HG02678 (cell line): ENCODE data around the gene CITED2.
"Not testable (repeated sequence)": the region's sequence is repeated elsewhere in the genome, so short reads cannot be mapped to it uniquely, and the experiment has no call there.

Experiments used
- ATAC-seq: cut with Tn5 transposase; IDR thresholded peaks from one replicate; pipeline ENCODE4 v1.9.1; 2021; ENCODE audit warnings: mild to moderate bottlenecking, moderate library complexity; ENCODE audit not compliant: unreplicated experiment

CITED2 gene, protein sequence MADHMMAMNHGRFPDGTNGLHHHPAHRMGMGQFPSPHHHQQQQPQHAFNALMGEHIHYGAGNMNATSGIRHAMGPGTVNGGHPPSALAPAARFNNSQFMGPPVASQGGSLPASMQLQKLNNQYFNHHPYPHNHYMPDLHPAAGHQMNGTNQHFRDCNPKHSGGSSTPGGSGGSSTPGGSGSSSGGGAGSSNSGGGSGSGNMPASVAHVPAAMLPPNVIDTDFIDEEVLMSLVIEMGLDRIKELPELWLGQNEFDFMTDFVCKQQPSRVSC

DNA sequence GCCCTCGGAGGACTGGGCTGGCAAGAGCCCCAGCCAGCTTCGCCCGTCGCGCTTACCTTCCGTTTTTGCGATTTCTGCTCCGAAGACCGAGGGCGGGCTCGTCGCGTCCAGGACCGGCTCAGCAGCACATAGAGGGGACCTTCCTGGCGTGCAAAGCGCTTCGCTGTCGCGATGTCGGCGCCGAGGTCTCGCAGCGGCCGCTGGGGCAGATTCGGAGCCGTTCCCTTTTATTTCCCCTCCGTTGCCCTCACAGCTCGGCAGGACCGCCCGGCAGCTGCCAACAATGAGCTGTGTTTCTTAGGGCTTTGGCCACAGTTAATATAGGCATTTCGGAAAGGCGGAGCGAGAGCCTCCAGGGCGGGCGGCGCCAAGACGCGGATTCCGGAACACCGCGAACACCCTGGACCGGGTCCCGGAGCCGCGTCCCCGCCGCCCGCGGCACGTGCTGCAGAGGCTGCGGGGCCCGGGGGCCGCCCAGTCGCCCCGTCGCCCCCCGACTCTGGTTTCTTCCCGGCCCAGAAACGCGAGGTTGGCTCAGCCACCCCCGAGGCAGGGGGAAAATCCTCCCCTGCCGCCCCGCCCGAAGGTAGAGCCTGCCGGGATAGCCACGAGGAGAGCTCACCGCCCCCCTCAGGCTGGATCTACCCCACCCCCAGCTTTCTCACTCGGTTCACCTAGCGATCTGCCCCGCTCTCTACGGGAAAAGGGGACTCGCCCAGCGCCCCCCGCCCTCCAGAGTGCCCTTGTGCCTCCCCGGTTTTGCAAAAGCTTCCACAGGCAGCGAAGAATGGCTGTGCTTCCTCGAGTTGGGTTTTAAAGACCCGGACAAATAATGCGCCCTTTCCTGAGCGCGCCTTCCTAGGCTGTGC lies at the start of gene CITED2:
Gene CITED2, minus strand, starts transcription at position 292 of the 869 bp plus-strand sequence. CDS start 704 bp downstream, outside the sequence.
- peak; percentile 67 for ATAC-seq

DNA sequence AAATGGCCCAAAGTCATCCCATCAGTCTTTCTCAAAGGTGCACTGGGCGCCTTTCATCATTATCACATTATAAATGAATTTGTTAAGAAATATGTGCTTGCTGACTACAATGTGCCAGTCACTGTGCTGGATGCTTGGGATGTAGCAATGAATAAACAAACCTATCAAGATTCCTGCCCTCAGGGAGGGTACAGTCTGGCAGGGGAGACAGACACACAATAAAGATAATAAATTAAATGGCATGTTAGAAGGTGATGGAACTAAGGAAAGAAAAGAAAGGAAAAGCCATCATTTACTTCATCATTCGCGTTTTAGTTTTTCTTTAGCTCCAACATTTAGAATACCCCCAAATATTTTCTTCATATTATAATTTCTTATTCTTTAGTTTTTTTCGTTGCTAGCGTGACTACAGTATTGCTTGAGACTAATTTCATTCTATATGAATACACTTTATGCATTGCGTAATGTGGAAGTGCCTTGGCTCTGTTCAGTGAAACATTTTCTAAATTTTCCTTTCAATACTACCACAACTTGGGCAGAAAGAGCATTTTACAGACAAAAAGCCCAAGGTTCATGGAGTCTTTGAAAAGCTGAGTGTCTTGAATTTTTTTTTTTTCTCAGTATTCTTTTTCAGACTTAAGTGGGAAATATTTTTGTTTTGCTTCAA lies 48.7 kb upstream of the CITED2 start:
- no peak for ATAC-seq

DNA sequence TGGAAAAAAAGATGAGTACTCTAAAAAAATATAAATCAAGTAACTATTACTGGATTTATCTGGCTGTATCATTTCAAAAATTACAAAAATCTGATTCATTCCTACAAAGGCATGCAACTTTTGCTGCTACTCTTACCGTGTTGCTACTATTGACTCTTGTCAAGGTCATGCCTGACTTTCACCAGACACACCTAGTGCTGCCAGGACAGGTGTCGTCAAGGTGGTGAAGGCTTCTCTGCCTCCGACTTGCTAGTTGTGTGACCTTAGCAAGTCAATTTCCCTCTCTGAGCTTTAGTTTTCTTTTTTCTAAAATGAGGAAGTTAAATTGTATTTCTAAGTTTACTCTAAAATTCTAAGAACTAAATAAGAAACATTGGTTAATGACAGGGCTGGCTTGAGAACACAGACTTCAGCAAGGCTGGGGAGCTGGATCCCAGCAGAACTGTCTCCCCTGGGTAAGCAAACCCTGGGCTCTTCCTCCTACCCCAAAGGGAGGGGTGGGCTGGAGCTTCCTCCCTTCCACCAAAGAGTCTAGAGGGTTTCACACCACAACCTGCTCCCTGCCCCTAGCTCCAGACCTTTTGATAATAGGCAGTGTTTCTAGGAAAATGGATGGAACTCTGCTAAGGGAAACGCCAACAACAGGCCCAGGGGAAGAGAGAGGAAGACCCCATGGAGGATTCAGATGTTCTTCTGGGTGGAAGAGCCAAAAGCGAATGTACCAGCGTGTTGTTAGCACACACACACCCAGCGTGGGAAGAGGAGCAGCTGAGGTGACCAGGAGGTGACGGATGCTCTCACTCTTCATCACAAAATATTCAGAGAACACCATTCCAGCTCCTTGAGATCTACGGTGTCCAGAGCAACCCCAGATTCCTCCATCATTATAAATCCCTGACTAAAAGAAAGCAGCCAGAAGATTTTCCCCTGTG lies 47.9 kb upstream of the CITED2 start:
- ATAC-seq, result no peak

DNA sequence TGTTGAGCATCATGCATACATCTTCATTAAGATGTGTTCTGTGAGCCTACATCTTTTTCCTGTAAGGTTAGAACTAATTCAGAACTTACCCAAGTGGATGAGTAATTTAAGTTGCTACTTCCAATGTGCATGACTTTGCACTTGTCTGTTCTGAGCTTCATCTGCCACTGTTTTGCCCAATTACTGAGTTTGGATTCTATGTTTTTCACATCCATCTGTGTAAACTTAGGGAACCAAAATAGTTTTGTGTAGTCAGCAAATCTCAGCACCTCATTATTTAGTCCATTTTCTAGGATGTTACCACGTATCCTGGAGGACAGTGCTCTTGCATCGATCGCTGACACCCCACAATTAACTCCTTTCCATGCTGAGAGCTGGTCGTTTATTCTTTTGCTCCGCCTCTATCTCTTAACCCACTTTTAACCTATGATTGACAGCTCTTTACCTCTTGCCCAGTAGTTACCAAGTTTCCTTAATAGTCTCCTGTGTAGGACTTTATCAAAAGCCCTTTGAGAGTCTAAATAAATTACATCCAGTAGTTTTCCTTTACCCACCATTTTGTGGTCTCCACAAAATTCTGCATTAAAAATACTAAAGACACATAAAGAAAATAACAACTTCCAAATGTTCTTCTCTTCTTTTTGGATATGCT lies 44.2 kb upstream of the CITED2 start:
- no peak for ATAC-seq

DNA sequence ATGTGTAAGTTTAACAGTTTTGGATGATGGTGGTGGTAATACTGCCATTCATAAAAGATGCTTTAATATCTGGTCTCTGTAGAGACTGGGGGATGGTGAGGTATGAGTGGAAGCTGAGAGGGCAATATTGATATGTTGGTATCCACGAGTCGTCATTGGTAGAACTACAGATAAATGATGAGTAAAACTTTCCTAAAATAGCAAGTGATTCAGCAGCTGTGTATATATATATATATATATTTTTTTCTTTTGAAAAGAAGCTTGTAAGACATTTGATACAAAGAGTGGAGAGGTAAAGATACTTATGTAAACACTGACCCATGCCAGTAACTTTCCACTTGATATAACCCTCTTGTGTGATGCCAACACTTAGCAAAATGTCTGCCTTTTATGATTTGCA lies 41.7 kb upstream of the CITED2 start:
- ATAC-seq, result no peak

DNA sequence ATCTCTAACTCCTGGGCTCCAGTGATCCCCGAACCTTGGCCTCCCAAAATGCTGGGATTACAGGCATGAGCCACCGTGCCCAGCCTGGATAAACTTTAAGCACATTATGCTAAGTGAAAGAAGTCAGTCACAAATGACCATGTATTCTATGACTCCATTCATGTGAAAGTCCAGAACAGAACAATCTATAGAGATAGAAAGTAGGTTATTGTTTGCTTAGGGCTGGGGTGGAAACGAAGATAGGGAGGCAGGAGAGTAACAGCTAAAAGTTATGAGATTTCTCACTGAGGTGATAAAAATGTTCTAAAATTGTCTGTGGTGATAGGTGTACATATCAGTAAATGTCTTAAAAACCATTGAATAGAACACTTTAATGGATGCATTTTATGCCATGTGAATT lies 40.9 kb upstream of the CITED2 start:
- no peak for ATAC-seq

DNA sequence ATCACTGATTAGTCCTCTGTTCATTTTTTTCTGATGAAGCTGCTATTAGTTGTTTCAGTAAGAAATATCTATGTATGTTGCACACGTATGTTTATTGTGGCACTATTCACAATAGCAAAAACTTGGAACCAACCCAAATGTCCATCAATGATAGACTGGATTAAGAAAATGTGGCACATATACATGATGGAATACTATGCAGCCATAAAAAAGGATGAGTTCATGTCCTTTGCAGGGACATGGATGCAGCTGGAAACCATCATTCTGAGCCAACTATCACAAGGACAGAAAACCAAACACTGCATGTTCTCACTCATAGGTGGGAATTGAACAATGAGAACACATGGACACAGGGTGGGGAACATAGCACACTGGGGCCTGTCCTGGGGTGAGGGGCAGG lies 37.7 kb upstream of the CITED2 start:
- ATAC-seq, result not testable (repeated sequence)

DNA sequence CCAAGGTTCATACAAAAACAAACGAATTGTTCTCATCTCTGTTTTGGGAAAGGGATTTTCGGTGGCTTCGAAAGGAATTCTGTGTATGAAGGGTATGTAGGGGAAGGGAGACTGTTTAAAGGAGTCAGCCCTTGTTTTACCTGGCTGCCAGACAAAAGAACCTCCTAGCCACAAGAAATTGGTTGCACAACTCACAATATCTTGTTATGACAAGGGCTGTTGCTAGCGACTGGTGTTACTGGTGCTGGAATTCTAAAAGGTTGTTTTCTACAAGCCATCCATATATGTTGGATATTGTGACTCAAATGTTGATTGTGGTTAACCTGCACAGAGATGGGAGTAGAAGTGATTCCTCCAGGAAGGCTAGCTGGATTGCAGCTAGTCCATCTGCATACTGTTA lies 34.6 kb upstream of the CITED2 start:
- no peak for ATAC-seq

DNA sequence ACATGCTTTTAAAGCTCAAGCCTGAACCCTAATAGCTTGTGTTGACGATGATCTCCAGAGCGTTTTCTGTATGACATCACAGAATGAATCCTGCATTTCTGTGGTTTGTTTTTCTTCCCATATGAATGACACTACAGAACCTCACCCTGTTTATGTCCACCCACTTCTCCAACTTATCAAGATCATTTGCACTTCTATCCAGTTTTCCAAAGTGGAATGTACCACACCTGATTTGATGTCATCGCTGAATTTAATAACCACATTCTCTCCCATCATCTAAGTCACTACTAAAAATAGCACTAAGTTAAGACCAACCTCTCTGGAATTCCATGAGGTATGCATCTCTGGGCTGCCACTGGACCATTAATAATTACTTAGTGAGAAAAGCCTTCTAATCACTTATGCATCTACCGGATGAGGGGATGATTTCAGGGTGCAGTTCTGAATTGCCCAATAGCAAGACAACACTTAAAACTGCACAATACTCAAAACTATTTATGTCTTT lies 33.3 kb upstream of the CITED2 start:
- no peak for ATAC-seq

DNA sequence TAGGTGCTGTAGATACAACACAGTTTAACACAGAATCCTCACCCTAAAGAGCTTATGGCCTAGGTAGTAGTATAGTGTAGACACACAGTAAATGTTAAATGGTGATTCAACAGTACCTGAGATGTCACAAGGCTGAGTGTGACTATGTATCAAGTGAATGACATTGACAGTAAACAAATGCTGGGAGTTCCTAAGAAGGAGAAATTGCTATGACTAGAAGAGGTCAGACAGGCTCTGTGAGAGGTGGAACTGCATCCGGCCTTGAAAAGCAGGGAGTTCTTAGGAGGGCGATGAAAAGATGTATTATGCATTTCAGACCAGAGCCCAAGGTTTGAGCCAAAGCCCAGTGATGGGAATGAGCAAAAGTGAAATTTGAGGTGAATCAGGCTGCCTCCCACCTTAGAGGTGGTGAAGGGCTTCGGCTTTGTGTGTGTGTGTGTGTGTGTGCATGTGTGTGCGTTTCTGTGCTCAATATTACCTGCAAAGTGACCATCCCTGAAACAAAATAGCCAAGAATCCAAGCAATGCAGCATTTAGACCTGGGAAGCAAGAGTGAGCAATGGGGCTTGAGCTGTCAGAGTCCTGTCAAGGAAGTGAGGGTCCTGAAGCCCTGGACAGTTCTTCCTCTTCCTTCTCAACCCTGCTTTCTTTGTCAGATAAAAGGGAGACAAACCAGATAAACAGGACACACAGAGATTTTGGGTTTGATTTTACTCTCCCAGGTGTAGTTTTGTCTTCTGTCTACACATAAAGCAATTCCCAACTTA lies 32.3 kb upstream of the CITED2 start:
- no peak for ATAC-seq

DNA sequence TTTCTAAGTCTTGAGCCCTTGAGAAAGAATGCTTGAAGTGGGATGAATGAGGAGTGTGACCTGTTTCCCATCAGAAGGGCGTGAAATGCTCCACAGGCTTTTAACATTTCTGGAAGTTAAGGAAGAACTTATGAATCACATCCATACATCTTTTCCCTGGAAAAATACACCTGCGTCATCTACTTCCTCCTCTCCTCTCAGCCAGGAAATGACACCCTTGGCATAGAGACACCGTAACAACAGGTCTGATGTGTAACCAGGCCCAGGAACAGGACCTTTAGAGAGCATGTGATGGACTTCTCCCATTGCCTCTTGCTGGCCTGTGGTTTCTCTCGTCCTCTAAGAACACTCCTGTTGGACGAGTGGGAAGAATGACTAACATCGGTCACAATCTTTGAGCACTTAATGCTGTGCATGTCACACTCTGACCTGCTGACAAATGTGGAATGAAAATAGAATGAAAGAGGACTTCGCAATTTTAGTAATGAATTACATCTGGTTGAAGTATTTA lies 28.5 kb upstream of the CITED2 start:
- ATAC-seq, result no peak

DNA sequence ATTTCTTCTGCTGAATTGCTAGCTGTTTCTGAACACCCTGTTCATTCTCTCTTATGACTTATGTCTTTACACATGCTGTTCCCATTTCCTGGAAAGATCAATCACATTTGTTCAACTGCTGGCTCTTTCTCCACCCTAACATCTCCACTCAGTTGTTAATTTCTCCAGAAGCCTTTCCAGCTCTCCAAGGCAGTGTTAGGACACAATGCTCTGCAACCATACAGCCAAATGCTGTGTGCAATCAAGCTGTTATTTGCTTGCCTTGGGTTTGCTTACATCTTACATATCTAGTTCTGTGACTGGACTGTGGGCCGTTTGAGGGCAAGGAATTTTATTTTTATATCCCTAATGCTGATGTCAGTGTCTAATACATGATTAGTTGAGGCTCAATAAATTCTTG lies 24.2 kb upstream of the CITED2 start:
- no peak for ATAC-seq

DNA sequence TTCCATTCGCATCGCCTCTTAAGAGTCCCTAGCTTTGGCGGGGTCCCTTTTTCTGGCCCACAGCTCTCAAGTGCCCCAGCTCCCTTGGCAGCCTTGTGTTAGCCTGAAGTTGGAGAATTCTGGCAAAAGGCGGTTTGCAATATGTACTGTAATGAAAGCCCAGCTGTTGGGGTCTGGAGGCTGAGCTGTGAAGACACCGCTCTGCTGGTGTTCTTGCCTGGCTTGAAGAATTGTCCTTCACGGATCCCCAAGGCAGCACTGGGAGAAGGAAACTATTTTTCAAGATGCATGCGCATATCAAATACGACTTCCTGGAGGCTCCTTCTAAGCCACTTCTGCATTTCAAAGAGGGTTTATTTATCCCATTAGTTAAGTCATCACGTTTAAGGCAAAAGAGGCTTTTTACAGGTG lies 21.4 kb upstream of the CITED2 start:
- ATAC-seq, result no peak

DNA sequence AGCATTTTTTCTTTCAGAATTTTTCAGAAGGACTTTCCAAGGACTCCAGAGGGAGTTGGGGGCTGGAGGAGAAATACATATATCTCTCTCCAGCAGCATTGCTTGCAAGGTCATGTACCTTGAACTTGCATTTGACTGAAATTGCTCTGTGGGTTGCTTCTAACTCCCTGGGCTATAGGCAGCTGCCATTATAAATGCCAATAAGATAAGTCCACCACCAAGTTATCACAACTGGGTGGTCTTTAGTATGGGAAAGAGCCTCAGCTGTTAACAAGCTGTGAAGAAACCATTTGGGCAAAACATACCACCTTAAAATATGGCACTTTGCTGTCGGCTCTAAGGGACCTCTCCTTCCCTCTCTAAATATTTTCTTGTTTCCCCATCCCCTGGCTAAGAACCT lies 20.9 kb upstream of the CITED2 start:
- ATAC-seq, result no peak

DNA sequence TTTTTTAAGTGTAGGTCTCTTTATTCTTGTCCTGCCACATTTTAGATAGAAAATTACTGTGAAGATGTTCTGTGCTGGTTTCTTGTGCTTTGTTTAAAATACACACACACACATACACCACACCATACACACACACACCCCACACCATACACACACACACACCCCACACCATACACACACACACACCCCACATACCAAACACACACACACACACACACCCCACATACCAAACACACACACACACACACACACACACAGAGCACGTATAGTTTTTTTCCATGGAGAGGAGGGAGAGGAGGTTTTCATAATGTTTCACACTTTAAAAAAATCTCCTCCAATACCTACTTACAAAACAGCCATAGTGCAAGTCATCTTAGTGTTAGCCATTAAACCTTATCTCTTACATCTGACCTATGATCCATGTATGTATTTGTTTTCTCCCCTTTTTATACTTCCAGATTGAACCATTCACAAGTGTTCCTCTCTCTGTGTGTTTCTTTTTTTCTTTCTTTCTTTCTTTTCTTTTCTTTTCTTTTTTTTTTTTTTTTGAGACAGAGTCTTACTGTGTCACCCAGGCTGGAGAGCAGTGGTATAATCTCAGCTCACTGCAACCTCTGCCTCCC lies 19.7 kb upstream of the CITED2 start:
- no peak for ATAC-seq

DNA sequence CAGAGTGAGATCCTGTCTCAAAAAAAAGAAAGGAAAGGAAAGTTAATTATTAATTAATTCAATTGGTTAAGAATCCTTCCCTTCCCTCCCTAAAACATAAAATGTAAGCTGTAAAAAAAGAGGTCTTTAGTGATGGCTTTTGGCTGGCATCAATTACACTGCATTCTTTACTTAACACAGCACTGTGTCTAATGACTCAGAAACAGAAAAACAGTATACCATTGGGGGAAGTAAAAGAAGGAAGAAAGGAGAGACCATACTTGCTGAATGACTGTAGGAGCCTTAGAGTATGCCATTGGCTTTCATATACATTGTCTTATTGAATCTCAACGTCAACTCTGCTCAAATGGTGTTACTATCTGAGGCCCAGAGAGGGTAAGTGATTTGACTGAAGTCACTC lies 18.3 kb upstream of the CITED2 start:
- ATAC-seq, result peak; percentile 97

DNA sequence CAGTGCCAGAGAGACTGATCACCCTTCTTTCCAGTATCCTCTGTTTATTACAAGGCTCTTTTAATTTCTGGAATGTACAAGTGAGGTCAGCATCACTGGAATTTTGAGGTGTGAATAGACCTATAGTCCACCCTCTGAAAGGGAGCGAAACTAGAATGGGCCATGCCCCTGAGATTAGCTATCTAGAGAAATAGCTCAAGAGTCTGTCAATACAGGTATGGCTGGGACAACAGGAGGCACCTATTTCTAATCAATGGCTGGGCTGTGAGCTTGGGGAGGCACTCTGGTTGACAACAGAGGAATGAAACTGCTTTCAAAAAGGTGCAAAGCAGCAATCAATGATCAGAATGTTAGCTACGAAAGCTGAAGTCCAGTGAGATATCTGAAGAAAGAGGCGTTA lies 17.3 kb upstream of the CITED2 start:
- no peak for ATAC-seq

DNA sequence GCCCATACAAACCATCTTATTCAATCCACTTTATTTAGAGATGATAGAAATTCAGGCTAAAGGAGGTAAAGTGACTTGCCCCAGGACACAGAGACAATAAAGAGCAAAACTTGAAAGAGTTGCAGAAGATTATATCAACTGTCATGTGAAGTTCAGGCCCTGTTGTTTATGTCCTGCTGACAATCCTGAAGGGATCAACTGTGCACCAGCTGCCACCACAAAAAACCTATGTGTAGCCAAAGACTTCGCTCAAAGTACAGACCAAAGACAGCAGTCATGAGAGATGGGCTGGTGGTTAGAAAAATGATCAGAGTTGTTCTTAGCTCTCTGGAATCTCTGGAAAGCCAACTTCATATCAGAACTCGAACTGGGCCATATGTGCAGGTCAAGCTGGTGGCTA lies 16.0 kb upstream of the CITED2 start:
- no peak for ATAC-seq

DNA sequence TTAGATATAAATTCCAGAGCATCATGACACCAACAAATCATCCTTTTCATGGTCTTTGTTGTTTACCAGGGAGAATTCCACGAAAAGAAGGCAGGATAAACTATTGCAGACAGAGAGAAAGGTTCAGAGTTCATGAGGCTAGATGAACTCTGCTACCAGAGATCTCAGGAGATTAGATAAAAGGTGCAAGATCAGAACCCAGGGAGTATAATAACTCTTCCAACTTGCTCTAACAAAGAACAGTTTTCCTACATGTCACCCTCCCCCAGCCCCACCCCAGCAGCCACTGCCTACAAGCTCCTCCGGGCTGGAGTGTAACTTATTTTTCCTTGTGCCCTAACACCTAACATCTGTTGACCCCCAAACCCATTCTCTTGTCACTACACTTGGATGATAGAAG lies 13.9 kb upstream of the CITED2 start:
- ATAC-seq, result no peak
